SK-N-MC (cell line): ENCODE data around the gene TNIK.

Source experiments
- DNase-seq: peaks from one replicate; pipeline ENCODE4 v3.0.0-alpha.2; 2011; ENCODE audit warnings: low read depth, low spot score
- H3K27ac ChIP-seq: fragments of 200-600 bp; sonication (generic); 2 replicates; pipeline ENCODE4 v1.5.1; 2016; ENCODE audit warnings: mixed run types
- H3K36me3 ChIP-seq: fragments of 200-600 bp; sonication (generic); 2 replicates; pipeline ENCODE4 v1.6.1; 2017; ENCODE audit warnings: antibody characterized with exemption, low read length, mixed read lengths; ENCODE audit not compliant: insufficient read depth
- H3K4me3 ChIP-seq: fragments of 200-600 bp; sonication (generic); 2 replicates; pipeline ENCODE4 v1.5.1; 2016
- H3K9ac ChIP-seq: fragments of 200-600 bp; sonication (generic); 2 replicates; pipeline ENCODE4 v1.8.0; 2017; ENCODE audit warnings: mixed run types, mixed read lengths; ENCODE audit not compliant: insufficient read length
- H3K9me3 ChIP-seq: fragments of 200-600 bp; sonication (generic); 2 replicates; pipeline ENCODE4 v1.6.1; 2017; ENCODE audit warnings: low read depth, mild to moderate bottlenecking, antibody characterized with exemption, low read length, moderate library complexity, mixed read lengths
- EZH2 ChIP-seq: fragments of 200-600 bp; sonication (generic); IDR thresholded peaks from one replicate; pipeline ENCODE4 v1.6.1; 2017; ENCODE audit warnings: antibody characterized with exemption
- FOXP2 ChIP-seq: optimal IDR thresholded peaks from 2 replicates; pipeline ENCODE3; 2011; ENCODE audit warnings: mild to moderate bottlenecking, moderate library complexity; ENCODE audit not compliant: insufficient read depth; ENCODE audit errors: extremely low read length, control extremely low read depth
- POLR2AphosphoS5 ChIP-seq: IDR thresholded peaks from 2 replicates; pipeline ENCODE4 v1.6.1; 2012; ENCODE audit warnings: mild to moderate bottlenecking, low read depth, low read length, borderline replicate concordance

The TNIK gene

DNA sequence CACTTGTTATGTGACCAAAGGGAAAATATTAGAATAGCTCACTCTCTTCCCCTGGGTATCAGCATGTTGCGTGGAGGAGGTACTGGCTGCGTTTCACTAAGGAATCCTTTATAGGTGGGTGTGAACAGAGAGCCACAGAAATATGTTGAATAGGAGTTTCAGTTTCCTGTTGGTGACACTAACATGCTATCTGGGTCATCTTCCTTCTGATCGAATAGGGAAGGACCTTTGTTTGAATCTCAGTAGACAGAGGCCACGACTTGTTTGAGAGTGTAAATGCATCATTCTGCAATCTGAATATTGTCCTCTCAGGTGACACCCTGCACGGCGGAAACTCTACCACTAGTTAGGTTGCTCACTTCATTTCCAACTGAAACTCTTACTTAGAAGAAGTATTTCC is 275.8 kb downstream of the TNIK start:
- no peaks in the 10 kb centered on the region for H3K9me3 ChIP-seq
- no peak for TF ChIP-seq EZH2
- TF ChIP-seq POLR2AphosphoS5, result no peak
- TF ChIP-seq FOXP2, result no peak

DNA sequence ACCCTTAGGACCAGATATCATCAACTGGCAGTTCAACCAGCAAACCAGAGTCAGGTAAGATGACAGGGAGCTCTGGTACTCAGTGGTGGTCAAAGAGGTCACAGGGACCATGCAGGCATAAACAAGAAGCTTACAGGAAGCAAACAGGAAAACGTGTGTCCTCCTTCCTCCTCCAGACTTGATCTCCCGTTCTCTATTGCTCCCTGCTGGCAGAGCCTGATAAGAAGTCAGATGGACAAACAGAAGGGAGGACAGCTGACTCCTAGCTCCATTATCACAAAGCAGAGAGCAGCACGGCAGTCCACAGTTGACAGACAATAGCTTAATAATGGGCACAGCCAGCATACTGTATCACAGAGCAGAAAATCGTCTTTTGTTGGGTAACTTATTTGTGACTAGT is 277.2 kb downstream of the TNIK start:
- TF ChIP-seq FOXP2 (no peak), EZH2 (no peak), POLR2AphosphoS5 (no peak)
- H3K9me3 ChIP-seq, result no peaks in the 10 kb centered on the region
- H3K36me3 ChIP-seq, result no peaks in the 10 kb centered on the region
- H3K4me3 ChIP-seq, result no peak overlapping the region
- no peak overlapping the region for H3K9ac ChIP-seq
- no peak for DNase-seq
- no peak overlapping the region for H3K27ac ChIP-seq

More for the DNA sequence above, 275.8 kb downstream of the TNIK start:
- Histone ChIP-seq H3K4me3 (no peak overlapping the region), H3K27ac (no peak overlapping the region), H3K9ac (no peak overlapping the region), H3K36me3 (no peaks in the 10 kb centered on the region)
- no peak for DNase-seq

DNA sequence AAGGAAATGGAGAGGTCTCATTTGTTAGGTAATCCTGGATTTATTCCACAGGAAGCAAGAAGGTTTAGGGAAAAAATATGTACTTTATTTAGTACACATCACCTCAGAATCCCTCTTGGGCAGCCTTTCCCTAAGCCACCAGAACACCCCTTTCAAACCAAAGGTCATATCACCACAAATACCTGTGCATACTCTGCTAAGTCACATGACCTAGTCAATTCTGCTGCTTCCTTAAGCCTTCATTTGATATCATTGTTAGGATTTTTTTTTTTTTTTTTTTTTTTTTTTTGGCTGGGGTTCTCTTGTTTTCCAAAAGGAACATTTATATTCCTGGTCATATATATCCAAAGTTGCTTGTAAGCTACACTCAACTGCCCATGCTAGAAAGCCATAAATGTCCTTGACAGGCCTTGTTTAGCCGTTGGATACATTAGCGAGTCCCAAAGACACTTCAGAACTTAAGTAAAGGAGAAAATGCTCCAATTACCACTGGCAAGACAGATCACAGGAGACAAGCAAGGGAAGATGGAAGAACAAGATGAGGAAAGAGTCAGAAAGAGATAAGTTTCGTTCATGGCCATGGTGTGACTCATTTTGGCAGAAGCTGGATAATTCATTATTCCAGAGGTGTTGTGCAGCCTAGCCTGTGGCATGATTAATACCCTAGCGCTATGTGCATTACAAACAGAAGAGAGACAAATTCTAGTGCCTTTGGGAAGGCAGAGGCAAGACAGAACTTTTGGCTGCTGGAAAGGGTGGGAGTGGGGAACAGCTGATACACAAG is 278.1 kb downstream of the TNIK start:
- no peak for TF ChIP-seq EZH2
- TF ChIP-seq FOXP2, result no peak
- no peak for TF ChIP-seq POLR2AphosphoS5
- Histone ChIP-seq H3K36me3 (no peaks in the 10 kb centered on the region), H3K27ac (no peak overlapping the region), H3K9me3 (no peaks in the 10 kb centered on the region), H3K9ac (no peak overlapping the region), H3K4me3 (no peak overlapping the region)
- DNase-seq, result no peak

DNA sequence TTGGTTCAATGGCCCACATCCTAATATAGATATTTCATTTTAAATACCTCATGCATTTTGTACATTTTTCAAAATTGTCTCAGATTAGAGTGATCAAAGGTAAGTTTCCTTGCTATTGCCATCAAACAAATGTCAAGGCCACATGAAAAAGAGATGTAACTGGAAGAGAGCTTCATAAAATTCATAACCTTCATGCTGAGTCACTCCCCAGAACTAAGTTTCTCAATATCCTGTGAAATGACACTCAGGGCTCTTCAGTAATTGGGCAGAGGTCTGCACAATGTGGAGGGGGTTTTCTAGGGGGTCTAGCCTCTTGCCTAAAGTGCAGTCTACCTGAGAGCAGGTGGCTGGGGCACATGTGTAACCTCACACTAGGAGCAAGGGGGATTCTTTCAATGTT is 281.5 kb downstream of the TNIK start:
- H3K9ac ChIP-seq, result no peak overlapping the region
- TF ChIP-seq POLR2AphosphoS5, result no peak
- no peak for TF ChIP-seq EZH2
- TF ChIP-seq FOXP2, result no peak
- H3K9me3 ChIP-seq, result no peaks in the 10 kb centered on the region
- DNase-seq, result no peak
- no peak overlapping the region for H3K4me3 ChIP-seq
- no peak overlapping the region for H3K27ac ChIP-seq
- H3K36me3 ChIP-seq, result no peaks in the 10 kb centered on the region

DNA sequence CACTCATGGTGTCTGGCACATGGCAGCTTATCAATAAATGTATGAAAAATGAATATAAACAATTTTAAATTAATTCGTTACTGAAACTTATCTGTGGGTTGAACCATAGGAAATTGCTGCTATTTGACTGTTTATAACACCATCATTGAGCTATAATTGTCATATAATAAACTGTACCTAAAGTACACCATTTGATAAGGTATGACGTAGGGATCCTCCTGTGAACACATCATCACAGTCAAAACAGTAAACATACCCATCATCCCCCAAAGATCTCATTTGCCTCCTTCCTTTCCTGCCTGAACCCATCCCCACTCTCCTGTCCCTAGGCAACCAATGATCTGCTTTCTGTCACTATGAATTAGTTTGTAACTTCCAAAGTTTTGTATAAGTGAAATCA is 282.7 kb downstream of the TNIK start:
- H3K9ac ChIP-seq, result no peak overlapping the region
- H3K36me3 ChIP-seq, result no peaks in the 10 kb centered on the region
- no peak for DNase-seq
- TF ChIP-seq POLR2AphosphoS5 (no peak), EZH2 (no peak), FOXP2 (no peak)
- no peak overlapping the region for H3K4me3 ChIP-seq
- H3K27ac ChIP-seq, result no peak overlapping the region
- H3K9me3 ChIP-seq, result no peaks in the 10 kb centered on the region

DNA sequence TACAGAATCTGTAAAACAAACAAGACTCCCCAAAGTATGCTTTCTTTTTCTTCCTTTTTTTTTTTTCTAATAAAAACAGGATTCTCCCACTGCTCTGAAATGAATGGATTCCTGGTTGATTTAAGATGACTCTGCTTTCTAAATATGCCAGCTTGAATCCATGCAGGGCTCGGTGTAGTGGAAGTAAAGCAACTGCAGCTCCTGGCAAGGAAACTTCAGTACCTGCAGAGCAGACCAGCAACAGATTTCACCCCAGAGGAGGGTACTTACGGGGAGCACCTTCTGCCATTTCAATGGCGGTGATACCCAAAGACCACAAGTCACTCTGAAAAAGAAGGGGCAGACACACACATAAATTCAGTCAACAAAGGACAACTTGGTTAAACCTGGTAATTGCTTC is 283.1 kb downstream of the TNIK start:
- no peak overlapping the region for H3K27ac ChIP-seq

DNA sequence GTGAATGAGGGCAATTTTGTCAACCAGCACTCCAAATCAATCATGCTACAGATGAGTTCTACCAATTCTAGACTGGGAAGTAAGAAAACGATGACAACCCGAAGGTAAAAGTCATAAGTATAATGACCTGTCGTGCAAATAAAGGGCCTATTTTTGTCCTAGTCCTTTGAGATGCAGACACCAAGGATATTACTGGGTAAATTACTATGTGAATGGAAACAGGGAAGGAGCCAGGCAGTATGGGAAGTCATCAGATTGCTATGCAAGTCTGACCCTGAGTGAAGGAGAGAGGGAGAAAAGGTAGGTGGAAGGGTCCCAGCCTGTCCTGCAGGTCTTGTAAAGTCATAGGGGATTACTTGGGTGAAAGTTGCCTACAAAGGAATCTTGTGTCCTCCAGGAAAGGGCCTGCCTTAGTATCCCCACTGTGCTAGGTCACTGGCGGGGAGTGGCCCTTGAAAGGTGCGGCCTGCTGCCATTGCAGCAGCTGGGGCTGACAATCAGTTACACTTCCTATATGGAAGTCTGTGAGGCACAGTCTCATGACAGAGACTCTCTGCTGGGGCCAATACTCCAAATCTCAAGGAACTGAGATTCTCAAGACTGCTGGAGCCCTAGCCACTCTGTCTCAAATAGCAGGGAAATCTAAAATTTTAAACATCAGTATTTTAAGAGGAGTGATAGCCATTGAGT is 283.8 kb downstream of the TNIK start:
- Histone ChIP-seq H3K9me3 (no peaks in the 10 kb centered on the region), H3K4me3 (no peak overlapping the region), H3K9ac (no peak overlapping the region), H3K36me3 (no peaks in the 10 kb centered on the region), H3K27ac (no peak overlapping the region)
- DNase-seq, result no peak
- no peak for TF ChIP-seq EZH2
- no peak for TF ChIP-seq POLR2AphosphoS5
- TF ChIP-seq FOXP2, result no peak

More for the DNA sequence above, 283.1 kb downstream of the TNIK start:
- no peak overlapping the region for H3K9ac ChIP-seq
- H3K9me3 ChIP-seq, result no peaks in the 10 kb centered on the region
- no peak for DNase-seq
- no peak overlapping the region for H3K4me3 ChIP-seq
- H3K36me3 ChIP-seq, result no peaks in the 10 kb centered on the region
- TF ChIP-seq POLR2AphosphoS5, result no peak
- TF ChIP-seq FOXP2, result no peak
- TF ChIP-seq EZH2, result no peak

DNA sequence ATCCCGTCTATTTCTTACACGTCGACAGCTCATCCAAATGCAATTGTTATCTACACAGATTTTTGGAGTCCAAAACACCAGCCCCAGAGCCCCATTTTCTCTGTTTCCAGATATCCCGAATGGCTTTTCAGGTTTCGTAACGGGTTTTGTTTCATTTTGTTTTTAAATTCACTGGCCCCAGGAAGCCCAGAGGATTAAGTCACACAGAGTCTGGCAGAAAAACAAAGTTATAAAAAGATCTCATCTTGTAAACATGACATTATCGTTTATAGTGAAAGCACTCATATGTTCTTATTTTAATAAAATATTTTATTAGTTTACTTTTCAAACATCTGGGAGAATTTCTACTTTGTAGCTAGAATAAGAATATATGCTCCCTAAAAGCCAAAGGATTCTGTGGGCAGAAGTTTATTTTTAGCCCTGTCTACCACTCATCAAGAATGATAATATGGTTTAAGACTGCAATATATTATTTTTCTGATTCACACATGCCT is 284.4 kb downstream of the TNIK start:
- TF ChIP-seq FOXP2 (no peak), POLR2AphosphoS5 (no peak), EZH2 (no peak)
- no peak for DNase-seq
- Histone ChIP-seq H3K4me3 (no peak overlapping the region), H3K9me3 (no peaks in the 10 kb centered on the region), H3K9ac (no peak overlapping the region), H3K27ac (no peak overlapping the region), H3K36me3 (no peaks in the 10 kb centered on the region)

DNA sequence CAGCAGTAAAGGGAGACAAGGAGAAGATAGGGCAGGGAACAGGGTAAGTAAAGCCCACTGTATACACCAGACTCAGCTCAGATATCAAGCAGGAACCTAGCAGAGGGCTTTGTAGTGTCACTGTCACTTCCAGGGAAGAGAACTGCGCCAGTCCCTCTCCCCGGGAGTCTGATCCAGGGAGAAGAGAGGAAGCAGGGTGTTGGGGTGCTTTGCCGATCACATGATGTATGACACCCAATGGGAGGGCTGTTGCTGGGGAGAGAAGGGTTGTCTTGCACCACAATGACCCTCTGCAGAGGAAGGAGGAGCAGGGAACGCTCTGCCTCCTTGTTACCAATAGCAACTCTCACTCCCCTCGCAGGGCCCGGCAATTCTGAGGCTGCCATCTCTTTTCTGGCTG is 286.5 kb downstream of the TNIK start:
- TF ChIP-seq EZH2 (no peak), POLR2AphosphoS5 (no peak), FOXP2 (no peak)
- Histone ChIP-seq H3K27ac (no peak overlapping the region), H3K4me3 (no peak overlapping the region), H3K9me3 (no peaks in the 10 kb centered on the region), H3K9ac (no peak overlapping the region), H3K36me3 (no peaks in the 10 kb centered on the region)
- DNase-seq, result no peak
